Prostate gland (tissue), 2 donors: ENCODE data around the gene FHIT.

Experiments used
- POLR2A ChIP-seq: fragments of 450-650 bp; IDR thresholded peaks from one replicate; pipeline ENCODE4 v1.6.1; 2016; ENCODE audit warnings: antibody characterized with exemption, mild to moderate bottlenecking
- POLR2AphosphoS5 ChIP-seq: sonication (generic); formaldehyde crosslinking; IDR thresholded peaks from one replicate; pipeline ENCODE4 v1.6.1; 2017; ENCODE audit warnings: antibody characterized with exemption
- TF ChIP-seq, protein P1 (sequence below), 4 experiments: fragments of 200-600 bp in 2 of 4; fragments of 450-650 bp in 2 of 4; sonication (generic) in 2 of 4; IDR thresholded peaks; 1 replicate in 3 of 4; 2 replicates in 1 of 4; pipeline ENCODE4 v1.5.1; 2016 to 2019; ENCODE audit warnings: antibody characterized with exemption in 4 of 4, mild to moderate bottlenecking in 2 of 4, moderate library complexity in 2 of 4

DNA sequence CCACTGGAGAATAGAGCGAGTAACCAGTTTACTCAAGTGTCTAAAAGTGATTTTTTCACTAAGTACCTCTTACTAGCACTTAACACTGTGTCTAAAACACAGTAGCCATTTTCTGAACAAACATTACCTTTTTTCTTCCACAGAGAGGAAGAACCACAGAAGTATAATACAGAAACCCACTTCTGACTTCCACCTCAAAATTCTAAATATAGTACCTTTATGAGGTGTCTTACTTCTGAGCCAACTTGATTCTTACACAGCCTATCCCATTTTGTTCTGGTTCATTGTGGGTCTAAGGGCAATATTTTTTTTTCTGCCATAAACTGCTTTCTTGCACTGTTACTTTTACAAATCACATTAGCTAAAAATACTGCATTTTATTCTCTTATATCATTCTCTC lies 821.0 kb downstream of the FHIT start:
- TF ChIP-seq, protein P1, sequence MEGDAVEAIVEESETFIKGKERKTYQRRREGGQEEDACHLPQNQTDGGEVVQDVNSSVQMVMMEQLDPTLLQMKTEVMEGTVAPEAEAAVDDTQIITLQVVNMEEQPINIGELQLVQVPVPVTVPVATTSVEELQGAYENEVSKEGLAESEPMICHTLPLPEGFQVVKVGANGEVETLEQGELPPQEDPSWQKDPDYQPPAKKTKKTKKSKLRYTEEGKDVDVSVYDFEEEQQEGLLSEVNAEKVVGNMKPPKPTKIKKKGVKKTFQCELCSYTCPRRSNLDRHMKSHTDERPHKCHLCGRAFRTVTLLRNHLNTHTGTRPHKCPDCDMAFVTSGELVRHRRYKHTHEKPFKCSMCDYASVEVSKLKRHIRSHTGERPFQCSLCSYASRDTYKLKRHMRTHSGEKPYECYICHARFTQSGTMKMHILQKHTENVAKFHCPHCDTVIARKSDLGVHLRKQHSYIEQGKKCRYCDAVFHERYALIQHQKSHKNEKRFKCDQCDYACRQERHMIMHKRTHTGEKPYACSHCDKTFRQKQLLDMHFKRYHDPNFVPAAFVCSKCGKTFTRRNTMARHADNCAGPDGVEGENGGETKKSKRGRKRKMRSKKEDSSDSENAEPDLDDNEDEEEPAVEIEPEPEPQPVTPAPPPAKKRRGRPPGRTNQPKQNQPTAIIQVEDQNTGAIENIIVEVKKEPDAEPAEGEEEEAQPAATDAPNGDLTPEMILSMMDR (IDR thresholded peaks at IDR 0.05), result no peak
- TF ChIP-seq POLR2AphosphoS5 (no peak), POLR2A (no peak)
